IMR-90 (cell line): ENCODE measurements around the gene TLL1. TPM values are rescaled to one million over a fixed set of nuclear protein-coding genes. Genes with fewer than 3 reads are reported as not detected.

ENCODE experiments used
- ATAC-seq: fragments of 200-7000 bp; cut with Tn5 transposase; 2 replicates; pipeline ENCODE4 v1.9.1; 2020; ENCODE audit warnings: low read depth, mild to moderate bottlenecking, moderate library complexity
- BruUV-seq: library from RNA; stranded (reverse); fragments of 400-500 nt; replicated peaks from 2 replicates; lab custom pipeline; 2021; lab: Mats Ljungman, UMichigan
- CTCF ChIA-PET: fragments of 300-600 bp; formaldehyde crosslinking; extraction: SDS; loops from one replicate; lab custom pipeline; 2021; ENCODE audit warnings: antibody characterized with exemption; lab: Yijun Ruan, JAX
- POLR2A ChIA-PET: fragments of 300-600 bp; sonication (Branson Sonifier 250); formaldehyde crosslinking; loops from one replicate; lab custom pipeline; 2022; ENCODE audit warnings: antibody characterized with exemption; ENCODE audit not compliant: unreplicated experiment; lab: Charles Lee
- DNase-seq: peaks from one replicate; pipeline ENCODE4 v3.0.0; 2013
- H2AFZ ChIP-seq: replicated peaks from 2 replicates; pipeline ENCODE3; 2013; ENCODE audit warnings: low read length, mild to moderate bottlenecking; ENCODE audit not compliant: poor library complexity
- H2AK5ac ChIP-seq: 2 replicates; pipeline ENCODE4 v1.6.1; 2013; ENCODE audit warnings: low read depth, low read length, inconsistent platforms
- H2AK9ac ChIP-seq: replicated peaks from 2 replicates; pipeline ENCODE3; 2013; ENCODE audit warnings: mild to moderate bottlenecking, low read depth, low read length, moderate library complexity; ENCODE audit not compliant: poor library complexity
- H2BK120ac ChIP-seq: 2 replicates; pipeline ENCODE4 v1.6.1; 2013; ENCODE audit warnings: low read depth, low read length, inconsistent platforms
- H2BK15ac ChIP-seq: 3 replicates; pipeline ENCODE4 v1.6.1; 2013; ENCODE audit warnings: low read depth, low read length, inconsistent platforms
- H2BK20ac ChIP-seq: 2 replicates; pipeline ENCODE4 v1.6.1; 2013; ENCODE audit warnings: low read depth, mild to moderate bottlenecking, inconsistent platforms, low read length, moderate library complexity
- H2BK5ac ChIP-seq: 2 replicates; pipeline ENCODE4 v1.6.1; 2013; ENCODE audit warnings: mild to moderate bottlenecking, low read depth, low read length, inconsistent platforms; ENCODE audit not compliant: poor library complexity, severe bottlenecking
- H3K14ac ChIP-seq: replicated peaks from 2 replicates; pipeline ENCODE4 v1.6.1; 2013; ENCODE audit warnings: low read depth, low read length, inconsistent platforms
- H3K18ac ChIP-seq: 2 replicates; pipeline ENCODE4 v1.6.1; 2013; ENCODE audit warnings: low read depth, low read length, control low read depth
- H3K23ac ChIP-seq: 2 replicates; pipeline ENCODE4 v1.6.1; 2013; ENCODE audit warnings: low read depth, low read length, inconsistent platforms
- H3K27ac ChIP-seq: 2 replicates; pipeline ENCODE4 v1.5.1; 2013; ENCODE audit warnings: mild to moderate bottlenecking, control low read depth, low read length; ENCODE audit not compliant: insufficient read depth
- H3K27me3 ChIP-seq: 2 replicates; pipeline ENCODE4 v1.6.1; 2013; ENCODE audit warnings: low read length; ENCODE audit not compliant: control insufficient read depth, insufficient read depth
- H3K36me3 ChIP-seq: 2 replicates; pipeline ENCODE4 v1.6.1; 2013; ENCODE audit warnings: low read length, mixed read lengths; ENCODE audit not compliant: control insufficient read depth, insufficient read depth
- H3K4ac ChIP-seq: 2 replicates; pipeline ENCODE4 v1.6.1; 2013; ENCODE audit warnings: low read depth, low read length, inconsistent platforms
- H3K4me1 ChIP-seq: 2 replicates; pipeline ENCODE4 v1.6.1; 2013; ENCODE audit warnings: low read length, mixed read lengths; ENCODE audit not compliant: control insufficient read depth, insufficient read depth
- H3K4me2 ChIP-seq: 2 replicates; pipeline ENCODE4 v1.6.1; 2013; ENCODE audit warnings: low read depth, mild to moderate bottlenecking, control low read depth, low read length, moderate library complexity
- H3K4me3 ChIP-seq: 2 replicates; pipeline ENCODE4 v1.5.1; 2013; ENCODE audit warnings: low read depth, mild to moderate bottlenecking, control low read depth, low read length, moderate library complexity; ENCODE audit not compliant: insufficient read depth
- H3K56ac ChIP-seq: 2 replicates; pipeline ENCODE4 v1.6.1; 2013; ENCODE audit warnings: low read length, inconsistent platforms; ENCODE audit not compliant: insufficient read depth; ENCODE audit errors: extremely low read depth
- H3K79me1 ChIP-seq, 2 experiments: 2 replicates each; pipeline ENCODE4 v1.6.1; 2013; ENCODE audit warnings: low read length in 2 of 2, inconsistent platforms in 1 of 2, low read depth in 1 of 2
- H3K9ac ChIP-seq: 2 replicates; pipeline ENCODE4 v1.6.1; 2013; ENCODE audit warnings: low read depth, low read length, control low read depth
- H3K9me1 ChIP-seq: 2 replicates; pipeline ENCODE4 v1.6.1; 2013; ENCODE audit warnings: low read length, inconsistent platforms; ENCODE audit not compliant: insufficient read depth
- H3K9me3 ChIP-seq: 2 replicates; pipeline ENCODE4 v1.6.1; 2013; ENCODE audit warnings: low read length; ENCODE audit not compliant: control insufficient read depth, insufficient read depth
- H4K20me1 ChIP-seq: 2 replicates; pipeline ENCODE4 v1.6.1; 2013; ENCODE audit warnings: low read length, inconsistent platforms; ENCODE audit not compliant: insufficient read depth
- H4K5ac ChIP-seq: 2 replicates; pipeline ENCODE4 v1.6.1; 2013; ENCODE audit warnings: mild to moderate bottlenecking, low read depth, low read length, control low read depth
- H4K8ac ChIP-seq, 2 experiments: 2 replicates each; pipeline ENCODE4 v1.6.1; 2013; ENCODE audit warnings: low read depth in 2 of 2, low read length in 2 of 2, control low read depth in 1 of 2, inconsistent platforms in 1 of 2
- H4K91ac ChIP-seq: 2 replicates; pipeline ENCODE4 v1.6.1; 2013; ENCODE audit warnings: low read depth, low read length, inconsistent platforms; ENCODE audit not compliant: insufficient read depth
- BHLHE40 ChIP-seq: fragments of 150-350 bp; IDR thresholded peaks from 2 replicates; pipeline ENCODE4 v1.6.1; 2016; ENCODE audit warnings: mild to moderate bottlenecking, low read depth, low read length
- CEBPB ChIP-seq: IDR thresholded peaks from 2 replicates; pipeline ENCODE4 v1.6.1; 2012; ENCODE audit warnings: low read depth, low read length, improper control_type of control experiment
- CHD1 ChIP-seq: IDR thresholded peaks from 2 replicates; pipeline ENCODE4 v1.6.1; 2012; ENCODE audit warnings: low read depth, low read length, improper control_type of control experiment
- MAZ ChIP-seq: IDR thresholded peaks from 2 replicates; pipeline ENCODE4 v1.6.1; 2012; ENCODE audit warnings: low read depth, mild to moderate bottlenecking, low read length, improper control_type of control experiment, moderate library complexity, borderline replicate concordance
- NFE2L2 ChIP-seq: fragments of 150-350 bp; IDR thresholded peaks from 2 replicates; pipeline ENCODE4 v1.6.1; 2016; ENCODE audit warnings: low read depth, mild to moderate bottlenecking, low read length
- POLR2A ChIP-seq: IDR thresholded peaks from 2 replicates; pipeline ENCODE4 v1.6.1; 2012; ENCODE audit warnings: mild to moderate bottlenecking, low read depth, low read length
- RCOR1 ChIP-seq: IDR thresholded peaks from 2 replicates; pipeline ENCODE4 v1.6.1; 2012; ENCODE audit warnings: mild to moderate bottlenecking, low read length, improper control_type of control experiment; ENCODE audit not compliant: insufficient replicate concordance
- RFX5 ChIP-seq: IDR thresholded peaks from 2 replicates; pipeline ENCODE4 v1.8.0; 2012; ENCODE audit warnings: low read depth, mild to moderate bottlenecking, low read length, moderate library complexity
- dilution Hi-C: fragments of 300-500 bp; cut with HindIII; formaldehyde crosslinking; loops from one replicate; pipeline ENCODE4 v1.14.3; 2018; ENCODE audit warnings: low sequenced_read_pairs; ENCODE audit not compliant: unreplicated experiment
- in situ Hi-C: fragments of 300-500 bp; cut with MboI; formaldehyde crosslinking; loops from 3 replicates; pipeline ENCODE4 v1.14.3; 2019; ENCODE audit warnings: low sequenced_read_pairs, inconsistent platforms, mixed read lengths
- intact Hi-C: fragments of 100-400 bp; cut with micrococcal nuclease; formaldehyde crosslinking; loops from 2 replicates; pipeline ENCODE4 v1.10.0; 2022
- polyA plus RNA-seq, 3 experiments: library from polyadenylated mRNA; depleted of rRNA; stranded (reverse); fragments of >200 nt; gene quantifications; 2 replicates each; pipeline ENCODE4 v1.2.3, GENCODE V29; 2012; ENCODE audit warnings: low replicate concordance in 1 of 3
- total RNA-seq: library from RNA; depleted of rRNA; stranded (reverse); fragments of >200 nt; gene quantifications from 2 replicates; pipeline ENCODE4 v1.2.3, GENCODE V29; 2012

TLL1 gene
- total and polyA plus RNA-seq, 2 of the 4 experiments (the other 2 are of a cell fraction) = not detected

- no peaks in the 10 kb centered on the region for H4K20me1 ChIP-seq
- ATAC-seq (no peak), DNase-seq (no peak)
- no peak overlapping the region for H3K4ac ChIP-seq
- H3K9ac ChIP-seq = no peak overlapping the region
- H3K27ac ChIP-seq = no peak overlapping the region
- H2BK15ac ChIP-seq = no peak overlapping the region
- in situ Hi-C loops (no loop called here), dilution Hi-C loops (no loop called here), intact Hi-C loops (no loop called here)
- H2BK20ac ChIP-seq = no peak overlapping the region
- no peaks in the 10 kb centered on the region; the same call in 1 of the 2 replicates for H3K9me3 ChIP-seq
- no peak overlapping the region for H3K4me2 ChIP-seq
- no peak overlapping the region for H3K4me3 ChIP-seq
- no peak overlapping the region for H2BK120ac ChIP-seq
- H3K36me3 ChIP-seq = no peaks in the 10 kb centered on the region
- no peaks in the 10 kb centered on the region for H3K27me3 ChIP-seq
- no peak overlapping the region for H3K23ac ChIP-seq
- BruUV-seq = no TSS peak
- H4K8ac ChIP-seq = no peak overlapping the region
- H4K91ac ChIP-seq = no peak overlapping the region
- no peaks in the 10 kb centered on the region for H3K79me1 ChIP-seq
- no peaks in the 10 kb centered on the region for H3K9me1 ChIP-seq
- H4K5ac ChIP-seq = no peak overlapping the region
- no peak overlapping the region for H3K14ac ChIP-seq
- H2BK5ac ChIP-seq = no peak overlapping the region
- no peak overlapping the region for H2AFZ ChIP-seq
- no peak overlapping the region for H2AK9ac ChIP-seq
- TF ChIP-seq NFE2L2 (no peak), BHLHE40 (no peak), MAZ (no peak), CHD1 (no peak), CEBPB (no peak), RCOR1 (no peak), POLR2A (no peak), RFX5 (no peak)
- H3K56ac ChIP-seq = no peak overlapping the region
- H2AK5ac ChIP-seq = no peak overlapping the region
- CTCF ChIA-PET = no interaction called here
- POLR2A ChIA-PET = no interaction called here
- H3K4me1 ChIP-seq = no peaks in the 10 kb centered on the region
- no peak overlapping the region for H3K18ac ChIP-seq
Observed at GRCh38 chr4:165855191-165855590, 17.8 kb upstream of the TLL1 start.
